ENCODE data around the gene FRAT1. TPM values are rescaled to one million over a fixed set of nuclear protein-coding genes. Genes with fewer than 3 reads are reported as not detected.
A peak's percentile ranks its signal among the peaks of the same experiment; 100 is the strongest.

Gene FRAT1
- total RNA-seq, 1 experiment from 2014 or later = 5.3 TPM

- no peaks in the 10 kb centered on the region for H3K36me3 ChIP-seq (ENCODE audit: control insufficient read depth, insufficient read depth, low read length)
- no peaks in the 10 kb centered on the region for H3K27me3 ChIP-seq (ENCODE audit: control insufficient read depth, insufficient read depth, low read length)
- peak overlapping the region; percentile 92 for H3K27ac ChIP-seq (ENCODE audit: low read length)
- BruUV-seq (replicated peaks) = TSS peak; percentile 85
- ATAC-seq (peak; percentile 54), DNase-seq (ENCODE audit: low read depth, low spot score) (peak; percentile 45)
- no peaks in the 10 kb centered on the region for H3K9me3 ChIP-seq (ENCODE audit: control insufficient read depth, insufficient read depth, low read depth, low read length)
- no peak for TF ChIP-seq TCF7L2 (IDR thresholded peaks at IDR 0.05; ENCODE audit: low read depth, low read length)
- TF ChIP-seq SIN3A (IDR thresholded peaks at IDR 0.05; ENCODE audit: borderline replicate concordance, insufficient read depth, low read depth, low read length) = no peak
- no peak for TF ChIP-seq REST (IDR thresholded peaks at IDR 0.05; ENCODE audit: insufficient read depth in 1 of 2, low read depth in 2 of 2, low read length in 1 of 2)
- TF ChIP-seq CTCF (IDR thresholded peaks at IDR 0.05) = peak; percentile 73
- peak; percentile 54; the same call in 1 of the 2 replicates for TF ChIP-seq POLR2AphosphoS5 (IDR thresholded peaks at IDR 0.05; ENCODE audit: low read depth, low read length)
- POLR2A ChIA-PET = interaction anchor here (0.6 to 0.7 kb wide), 2 partner anchors 22 to 95 kb away, joined by 3 to 9 read pairs; no protein-coding TSS in a partner anchor
- in situ Hi-C loops (cut with HindIII; ENCODE audit: low pct_unique_long_range_greater_than_20kb, low sequenced_read_pairs) (no loop called here), intact Hi-C loops (cut with micrococcal nuclease; ENCODE audit: unreplicated experiment) (no loop called here)
- CTCF ChIA-PET = interaction anchor here (1.0 to 3.4 kb wide), 2 partner anchors 45 to 54 kb away, joined by 4 to 26 read pairs; no protein-coding TSS in a partner anchor
- H3K4me3 ChIP-seq (ENCODE audit: low read depth in 2 of 2, low read length in 2 of 2) = peak overlapping the region; percentile 62 to 76
- peaks cover 58% of the 10 kb centered on the region for H3K4me1 ChIP-seq (ENCODE audit: control insufficient read depth, insufficient read depth, low read length)
Measured at GRCh38 chr10:97332591-97333350, 13.7 kb downstream of the FRAT1 start.

GRCh38 chr10:97333351-97333600 is 14.2 kb downstream of the FRAT1 start:
- CTCF ChIA-PET = interaction anchor here (0.6 to 3.4 kb wide), 3 partner anchors 45 to 64 kb away, joined by 3 to 26 read pairs (median 4); no protein-coding TSS in a partner anchor

More at GRCh38 chr10:97333351-97333600, 14.2 kb downstream of the FRAT1 start:
- Histone ChIP-seq H3K9me3 (ENCODE audit: control insufficient read depth, insufficient read depth, low read depth, low read length) (no peaks in the 10 kb centered on the region), H3K27ac (ENCODE audit: low read length) (peak overlapping the region; percentile 92), H3K27me3 (ENCODE audit: control insufficient read depth, insufficient read depth, low read length) (no peaks in the 10 kb centered on the region), H3K4me3 (ENCODE audit: low read depth in 2 of 2, low read length in 2 of 2) (peak overlapping the region; percentile 62 to 76), H3K4me1 (ENCODE audit: control insufficient read depth, insufficient read depth, low read length) (peaks cover 54% of the 10 kb centered on the region), H3K36me3 (ENCODE audit: control insufficient read depth, insufficient read depth, low read length) (no peaks in the 10 kb centered on the region)
- TF ChIP-seq REST (IDR thresholded peaks at IDR 0.05; ENCODE audit: insufficient read depth in 1 of 2, low read depth in 2 of 2, low read length in 1 of 2) = no peak
- no peak for TF ChIP-seq POLR2AphosphoS5 (IDR thresholded peaks at IDR 0.05; ENCODE audit: low read depth, low read length)
- TF ChIP-seq SIN3A (IDR thresholded peaks at IDR 0.05; ENCODE audit: borderline replicate concordance, insufficient read depth, low read depth, low read length) = no peak
- TF ChIP-seq TCF7L2 (IDR thresholded peaks at IDR 0.05; ENCODE audit: low read depth, low read length) = no peak
- no peak; the same call in 1 of the 2 replicates for TF ChIP-seq CTCF (IDR thresholded peaks at IDR 0.05)
- in situ Hi-C loops (cut with HindIII; ENCODE audit: low pct_unique_long_range_greater_than_20kb, low sequenced_read_pairs) = no loop called here
- BruUV-seq (replicated peaks) = no TSS peak
- POLR2A ChIA-PET = interaction anchor here (0.6 to 0.7 kb wide), 2 partner anchors 22 to 94 kb away, joined by 3 to 9 read pairs; no protein-coding TSS in a partner anchor
- intact Hi-C loops (cut with micrococcal nuclease; ENCODE audit: unreplicated experiment) = no loop called here
- DNase-seq (ENCODE audit: low read depth, low spot score) = no peak
- ATAC-seq = peak; percentile 36

Measured in Panc1 (cell line).